NCI-H2196 (cell line): ENCODE data around the gene ASTN2.

Experiments
- DNase-seq: peaks from one replicate; lab custom pipeline; 2025; ENCODE audit not compliant: unreplicated experiment; lab: John Stamatoyannopoulos, UW

The ASTN2 gene

DNA sequence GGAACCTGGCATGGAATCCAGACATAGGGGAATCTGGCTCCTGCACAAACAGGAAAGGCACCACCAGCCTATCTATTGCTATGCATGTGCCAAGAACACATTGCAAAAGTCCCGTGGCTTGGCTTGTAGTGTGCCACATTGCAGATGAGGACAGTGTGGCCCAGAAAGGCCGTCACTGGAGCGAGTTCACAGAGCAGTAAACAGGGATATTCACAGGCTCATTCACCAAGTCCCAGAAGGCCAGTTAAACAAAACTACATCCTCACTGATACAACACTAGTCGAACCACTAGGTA, 767.4 kb downstream of the ASTN2 start:
- DNase-seq: no peak

DNA sequence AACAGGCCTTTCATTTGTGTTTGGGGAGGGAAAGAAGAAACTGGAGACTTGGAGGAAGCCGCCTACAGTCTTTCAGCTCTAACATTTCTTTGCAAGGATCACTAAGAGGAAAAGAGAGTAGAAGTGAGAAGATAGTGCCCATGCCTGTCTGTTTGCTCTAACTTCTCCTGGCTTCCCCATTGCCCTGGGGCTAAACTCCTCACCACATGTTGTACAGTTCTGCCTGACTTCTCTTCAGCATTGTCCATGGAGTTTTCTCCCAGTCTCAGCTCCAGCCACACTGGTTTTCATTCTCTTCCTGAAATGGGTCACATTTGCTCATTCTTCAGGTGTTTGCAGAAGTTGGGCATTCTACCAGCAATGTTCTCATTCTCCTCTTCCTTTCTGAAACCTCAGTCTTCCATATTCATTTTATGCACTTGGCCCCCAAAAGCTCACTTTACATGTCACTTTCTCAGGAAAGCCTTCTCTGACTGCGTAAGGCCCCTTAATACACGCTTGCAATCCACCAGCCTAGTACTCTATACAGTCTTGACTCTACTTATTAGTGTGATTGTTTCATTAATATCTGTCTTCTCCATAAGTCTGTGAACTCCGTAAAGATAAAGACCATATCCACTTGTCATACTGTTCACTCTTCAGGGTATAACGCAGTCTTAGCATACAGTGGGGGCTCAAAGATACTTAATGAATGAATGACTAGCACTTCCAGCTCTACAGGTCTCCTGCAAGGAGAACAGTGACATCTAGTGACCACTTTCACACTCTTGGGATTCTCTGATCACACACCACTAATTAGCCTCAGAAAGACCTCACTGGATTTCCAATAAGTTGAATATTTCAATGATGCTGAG, 768.0 kb downstream of the ASTN2 start:
- DNase-seq: peak; percentile 34

- DNase-seq: no peak
Observed at GRCh38 chr9:116644091-116644688, 770.7 kb downstream of the ASTN2 start.

- DNase-seq: no peak
Observed at GRCh38 chr9:116643691-116644090, 771.2 kb downstream of the ASTN2 start.

- no peak for DNase-seq
Observed at GRCh38 chr9:116641292-116642059, 773.4 kb downstream of the ASTN2 start.

DNA sequence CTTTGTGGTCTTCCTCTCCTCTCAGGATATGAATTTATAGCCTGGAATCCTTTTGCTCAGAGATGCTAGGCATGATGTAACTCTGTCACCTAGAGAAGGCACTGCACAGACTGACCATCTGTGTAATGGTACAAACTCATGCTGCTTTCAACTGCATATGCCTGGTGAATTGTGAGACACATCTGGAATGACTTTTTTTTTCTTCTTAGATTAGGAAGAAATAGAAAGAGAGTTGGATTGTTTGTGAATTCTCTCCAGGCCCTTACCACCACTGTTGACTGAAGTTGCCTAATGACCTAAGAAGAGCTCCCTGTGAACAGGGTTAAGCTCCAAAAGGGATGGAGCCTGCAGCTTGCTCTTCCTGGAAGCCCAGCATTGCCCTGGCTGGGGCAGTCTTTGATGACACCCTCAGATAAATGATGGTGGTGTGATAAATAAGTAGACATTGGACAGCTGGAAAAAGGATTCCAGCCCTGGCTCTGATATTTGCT, 775.6 kb downstream of the ASTN2 start:
- DNase-seq: no peak

GRCh38 chr9:116635908-116636307, 778.9 kb downstream of the ASTN2 start:
- no peak for DNase-seq

- no peak for DNase-seq
Observed at GRCh38 chr9:116632990-116633838, 781.6 kb downstream of the ASTN2 start.

DNA sequence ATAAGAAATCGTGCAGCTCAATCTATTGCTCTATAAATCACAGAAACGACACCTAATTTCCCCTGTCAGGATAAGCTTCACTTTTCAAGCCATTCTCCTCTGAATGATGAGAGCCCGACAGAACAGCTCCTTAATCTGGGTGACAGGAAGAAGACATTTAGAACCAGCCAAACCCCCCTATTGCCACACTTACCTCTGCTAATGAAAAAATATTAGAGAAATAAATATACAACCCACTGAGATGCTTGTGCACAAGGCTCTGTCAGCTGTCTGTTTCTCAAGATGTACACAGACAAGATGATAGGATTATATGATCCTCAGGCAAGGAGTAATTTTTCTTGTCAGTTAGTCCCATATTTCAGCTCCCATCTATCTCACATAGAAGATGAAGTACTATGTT, 785.2 kb downstream of the ASTN2 start:
- no peak for DNase-seq

DNA sequence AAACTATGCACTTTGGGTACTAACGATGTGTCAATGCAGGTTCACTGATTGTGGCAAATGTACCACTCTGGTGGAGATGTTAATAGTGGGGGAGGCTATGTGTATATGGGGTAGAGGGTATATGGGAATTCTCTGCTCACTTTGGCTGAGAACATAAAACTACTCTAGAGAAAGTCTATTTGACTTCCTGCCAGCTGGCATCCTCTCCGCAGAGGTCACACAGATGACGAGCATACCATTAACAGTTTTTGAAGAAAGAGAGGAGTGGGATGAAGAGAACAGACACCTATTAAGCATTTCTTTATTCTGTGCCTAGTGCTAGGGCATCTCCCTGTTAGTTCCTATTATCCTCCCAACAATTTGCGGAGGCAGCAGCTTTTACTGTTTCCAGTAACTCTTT, 786.1 kb downstream of the ASTN2 start:
- no peak for DNase-seq

DNA sequence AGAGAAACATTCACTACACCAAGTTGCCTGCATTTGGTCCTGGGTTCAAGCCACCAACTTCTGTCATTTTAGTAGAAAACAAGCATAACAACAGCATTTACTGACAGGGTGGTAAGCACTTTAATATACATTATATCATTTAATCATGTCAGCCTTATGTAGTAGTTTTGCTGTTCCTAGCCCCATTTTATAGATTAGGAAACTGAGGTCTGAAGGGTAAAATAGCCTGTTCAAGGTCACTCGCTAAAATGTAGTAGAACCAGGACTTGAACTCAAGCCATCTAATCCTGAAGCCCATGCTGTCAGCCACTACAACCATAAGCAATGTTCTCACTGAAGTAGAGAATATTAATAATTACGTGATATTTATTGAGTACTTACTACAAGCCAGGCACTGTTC, 787.4 kb downstream of the ASTN2 start:
- DNase-seq: no peak

- DNase-seq: no peak
Observed at GRCh38 chr9:116626762-116627161, 788.1 kb downstream of the ASTN2 start.

- DNase-seq: no peak
Observed at GRCh38 chr9:116623715-116624114, 791.1 kb downstream of the ASTN2 start.

DNA sequence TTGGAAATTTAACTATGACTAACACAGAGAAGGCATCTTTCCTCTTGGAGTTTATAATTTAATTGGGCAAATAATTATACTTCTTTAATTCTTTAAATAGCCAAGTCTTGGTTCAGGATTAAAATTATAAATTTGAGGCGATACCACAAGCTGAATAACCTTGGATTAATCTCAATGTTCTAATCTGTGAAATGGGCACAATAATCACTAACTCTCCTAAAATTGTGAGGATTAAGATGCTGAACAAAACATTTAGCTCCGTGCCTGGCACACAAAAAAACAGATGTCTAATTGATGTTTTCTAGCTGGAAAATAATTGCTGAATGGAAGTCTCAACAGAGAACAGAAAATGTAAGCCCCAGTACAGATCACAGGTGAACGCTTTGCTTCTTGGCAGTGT, 797.5 kb downstream of the ASTN2 start:
- DNase-seq: no peak

GRCh38 chr9:116616304-116616914, 798.4 kb downstream of the ASTN2 start:
- DNase-seq: no peak

- DNase-seq: no peak
Observed at GRCh38 chr9:116608064-116608463, 806.8 kb downstream of the ASTN2 start.

GRCh38 chr9:116605904-116606341, 808.9 kb downstream of the ASTN2 start:
- no peak for DNase-seq

- DNase-seq: no peak
Observed at GRCh38 chr9:116605060-116605459, 809.8 kb downstream of the ASTN2 start.

DNA sequence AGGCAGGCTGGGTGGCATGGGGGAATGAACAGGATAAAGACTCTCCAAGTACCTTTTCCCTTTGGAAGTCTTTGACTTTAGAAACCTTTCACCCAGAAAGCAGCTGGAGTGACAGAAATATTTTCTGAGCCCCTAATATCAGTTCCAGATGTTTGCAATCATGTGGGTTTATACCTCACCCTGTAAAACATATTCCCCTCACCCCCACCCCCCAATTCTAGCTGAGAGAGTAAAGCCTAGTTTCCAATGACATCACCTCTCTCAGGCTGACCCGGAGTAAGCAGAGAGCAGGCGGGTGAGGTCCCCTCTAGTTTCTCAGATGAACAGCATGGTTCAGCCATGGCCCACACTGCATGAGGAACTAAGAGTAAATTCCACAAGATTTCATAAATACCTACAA, 810.6 kb downstream of the ASTN2 start:
- DNase-seq: no peak

- no peak for DNase-seq
Observed at GRCh38 chr9:116599342-116599884, 815.4 kb downstream of the ASTN2 start.
